ENCODE results near the gene BCL6B. TPM values are rescaled to one million over a fixed set of nuclear protein-coding genes. Genes with fewer than 3 reads are reported as not detected.

The BCL6B gene
- total RNA-seq, result 0.11 and 0.13 TPM in 2 replicates

GRCh38 chr17:7022781-7023571 is at the start of gene BCL6B:
TSS of gene BCL6B (plus strand) at chr17:7023050. CDS start at chr17:7023672, 622 bp downstream.

GRCh38 chr17:6995500-6996255 is 27.2 kb upstream of the BCL6B start, which contains the start of gene ALOX12:
TSS of gene ALOX12 (plus strand) at chr17:6996049. CDS start at chr17:6996118, 69 bp downstream.

DNA sequence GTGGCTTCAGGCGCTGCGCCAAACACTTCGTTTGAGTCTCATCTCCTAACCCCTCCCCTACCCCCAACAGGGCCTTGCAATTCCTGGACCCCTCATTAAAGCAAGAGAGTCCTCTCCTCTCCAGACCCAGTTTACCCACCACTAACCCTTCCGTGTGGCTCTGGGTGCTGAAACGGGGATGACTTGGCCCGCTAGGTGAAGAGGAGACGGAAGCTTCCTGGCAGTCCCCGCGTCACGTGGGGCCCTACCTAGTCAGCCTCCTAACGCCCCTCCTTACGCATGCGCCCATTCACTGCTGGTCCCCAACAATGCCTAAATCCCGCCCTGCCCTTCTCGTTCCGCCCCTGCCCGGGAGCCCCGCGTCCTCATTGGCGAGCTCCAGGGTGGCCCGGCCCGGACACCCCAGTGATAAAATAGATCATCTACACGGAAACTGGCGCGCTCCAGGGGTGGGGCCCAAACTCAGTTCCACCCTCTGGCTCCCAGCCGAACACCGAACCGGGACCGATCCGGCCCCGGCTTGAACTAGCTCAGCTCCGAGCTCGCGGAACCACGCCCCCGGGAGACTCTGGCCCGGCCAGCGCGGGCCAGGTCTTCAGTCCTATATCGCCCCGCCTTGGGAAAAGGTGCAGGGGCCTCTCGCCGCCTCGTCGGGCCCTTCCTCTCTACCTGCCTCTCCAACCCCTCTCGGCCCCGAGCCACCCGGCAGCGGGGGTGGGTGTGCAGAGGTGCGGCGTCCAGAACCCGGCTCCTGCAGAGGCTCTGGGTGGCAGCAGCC is 12.9 kb downstream of the BCL6B start, which contains the start of gene SLC16A13:
TSS of gene SLC16A13 (plus strand) at position 425 of the 778 bp plus-strand sequence. CDS start 368 bp downstream, outside the sequence.

GRCh38 chr17:7043497-7044198 is 20.8 kb downstream of the BCL6B start, which contains the start of gene SLC16A11:
TSS of gene SLC16A11 (minus strand) at chr17:7044092. CDS start at chr17:7043513, 579 bp downstream.

Small RNA genes lying within 50 kb of the gene (small RNA-seq; reads per million reads assigned to genes)
- gene AC120057.1, result not detected

Other genes starting within 250 kb of the BCL6B start
- gene FBXO39, start 246.8 kb upstream of the BCL6B start, total RNA-seq, result 0.26 and 0.76 TPM in 2 replicates
- gene TEKT1, start 191.3 kb upstream of the BCL6B start, total RNA-seq, result not detected in 2 replicates
- 0.11 TPM in 1 of 2 replicates, not detected in the other for gene ALOX12, start 27.0 kb upstream of the BCL6B start, total RNA-seq
- 72.4 and 73.5 TPM in 2 replicates for gene RNASEK, start 10.4 kb upstream of the BCL6B start, total RNA-seq
- gene SLC16A13, start 13.0 kb downstream of the BCL6B start, total RNA-seq, result 0.22 and 0.52 TPM in 2 replicates
- 0.13 TPM in 1 of 2 replicates, not detected in the other for gene SLC16A11, start 21.0 kb downstream of the BCL6B start, total RNA-seq
- not detected in 2 replicates for gene CLEC10A, start 57.2 kb downstream of the BCL6B start, total RNA-seq
- not detected in 2 replicates for gene ASGR2, start 91.8 kb downstream of the BCL6B start, total RNA-seq
- 0.65 and 0.76 TPM in 2 replicates for gene ASGR1, start 156.3 kb downstream of the BCL6B start, total RNA-seq
- 7.7 and 8.8 TPM in 2 replicates for gene DLG4, start 196.8 kb downstream of the BCL6B start, total RNA-seq
- gene ACADVL, start 196.9 kb downstream of the BCL6B start, total RNA-seq, result 205 and 214 TPM in 2 replicates
- gene DVL2, start 211.5 kb downstream of the BCL6B start, total RNA-seq, result 54.4 and 63.1 TPM in 2 replicates
- gene PHF23, start 216.4 kb downstream of the BCL6B start, total RNA-seq, result 34.4 and 38.5 TPM in 2 replicates
- gene GABARAP, start 219.4 kb downstream of the BCL6B start, total RNA-seq, result 315 and 440 TPM in 2 replicates
- 30.1 and 39.5 TPM in 2 replicates for gene CTDNEP1, start 228.7 kb downstream of the BCL6B start, total RNA-seq
- 31.6 and 39.1 TPM in 2 replicates for gene ELP5, start 229.2 kb downstream of the BCL6B start, total RNA-seq
- gene CLDN7, start 239.4 kb downstream of the BCL6B start, total RNA-seq, result 2.4 and 2.7 TPM in 2 replicates